Esophagus squamous epithelium (tissue), 5 donors: Measurements from ENCODE around the gene HS6ST2. TPM values are rescaled to one million over a fixed set of nuclear protein-coding genes. Genes with fewer than 3 reads are reported as not detected.

Experiments used
- DNase-seq: peaks from one replicate; lab custom pipeline; 2025; lab: John Stamatoyannopoulos, UW
- H3K27ac ChIP-seq, 4 donors: fragments of 200-600 bp; sonication (generic); one replicate each; pipeline ENCODE4 v1.5.1; 2016 to 2019; ENCODE audit warnings: mild to moderate bottlenecking in 1 of 4
- H3K27me3 ChIP-seq, 4 donors: fragments of 200-600 bp; sonication (generic); 1 replicate in 3 of 4; 2 replicates in 1 of 4; pipeline versions ENCODE4 v1.5.1 to v1.6.0; 2017 to 2021; ENCODE audit warnings: antibody characterized with exemption in 1 of 4
- H3K36me3 ChIP-seq, 3 donors: fragments of 200-600 bp; sonication (generic); one replicate each; pipeline ENCODE4 v1.5.1; 2016 to 2019
- H3K4me1 ChIP-seq, 3 donors: fragments of 200-600 bp; sonication (generic); one replicate each; pipeline ENCODE4 v1.5.1; 2017 to 2019
- H3K4me3 ChIP-seq, 4 donors: fragments of 200-600 bp; sonication (generic); 1 replicate in 3 of 4; 2 replicates in 1 of 4; pipeline ENCODE4 v1.5.1; 2016 to 2019; ENCODE audit warnings: mild to moderate bottlenecking in 2 of 4, moderate library complexity in 1 of 4
- H3K9me3 ChIP-seq, 3 donors: fragments of 200-600 bp; sonication (generic); one replicate each; pipeline ENCODE4 v1.5.1; 2016 to 2019
- CTCF ChIP-seq, 6 experiments: fragments of 450-650 bp in 4 of 6; fragments of 200-600 bp in 2 of 6; sonication (generic) in 2 of 6; IDR thresholded peaks; one replicate each; pipeline ENCODE4 v1.5.1; 2016 to 2019; ENCODE audit warnings: antibody characterized with exemption in 6 of 6, mild to moderate bottlenecking in 4 of 6, moderate library complexity in 4 of 6
- POLR2A ChIP-seq, 4 donors: fragments of 450-650 bp; IDR thresholded peaks; one replicate each; pipeline ENCODE4 v1.6.1; 2017; ENCODE audit warnings: antibody characterized with exemption in 4 of 4, mild to moderate bottlenecking in 4 of 4, moderate library complexity in 3 of 4
- WGBS, 2 donors: methylation state at CpG; one replicate each; pipeline ENCODE4 v1.1.5; 2018; 5-methylcytosine and 5-hydroxymethylcytosine counted together
- intact Hi-C: fragments of 100-400 bp; cut with DNase I; formaldehyde crosslinking; loops from one replicate; pipeline ENCODE4 v1.15.0; 2022
- total RNA-seq, 4 donors: library from RNA; depleted of rRNA; stranded (reverse); fragments of >200 nt; gene quantifications; one replicate each; pipeline ENCODE4 v1.1.0, GENCODE V29; 2016
- donor health status: DM: yes; HTN: yes; CAD: no.

The HS6ST2 gene
- total RNA-seq, 4 donors from 2014 or later = 6.3 to 9.0 (median 7.1) TPM

GRCh38 chrX:132968296-132968949, 10.0 kb upstream of the HS6ST2 start:
- Histone ChIP-seq H3K9me3 (no peaks in the 10 kb centered on the region), H3K27me3 (no peaks in the 10 kb centered on the region), H3K36me3 (no peaks in the 10 kb centered on the region), H3K4me1 (no peaks in the 10 kb centered on the region), H3K4me3 (no peak overlapping the region), H3K27ac (no peak overlapping the region)
- no peak for DNase-seq
- intact Hi-C loops = no loop called here
- WGBS, 2 donors = 7 to 37% methylated on average over 3 to 6 of the region's 6 CpGs
- TF ChIP-seq POLR2A (IDR thresholded peaks at IDR 0.05) (no peak), CTCF (IDR thresholded peaks at IDR 0.05) (no peak)

- no peak overlapping the region for H3K27ac ChIP-seq
- H3K4me1 ChIP-seq = no peaks in the 10 kb centered on the region
- no peak for DNase-seq
- H3K9me3 ChIP-seq = no peaks in the 10 kb centered on the region
- no peaks in the 10 kb centered on the region for H3K27me3 ChIP-seq
- TF ChIP-seq CTCF (IDR thresholded peaks at IDR 0.05) (no peak), POLR2A (IDR thresholded peaks at IDR 0.05) (no peak)
- intact Hi-C loops = no loop called here
- H3K36me3 ChIP-seq = no peaks in the 10 kb centered on the region
- 80 to 81% methylated on average over 1 to 3 of the region's 3 CpGs for WGBS, 2 donors
- H3K4me3 ChIP-seq = no peak overlapping the region
These were observed 8.6 kb upstream of the HS6ST2 start for GRCh38 chrX:132967049-132967448.

- no peaks in the 10 kb centered on the region for H3K4me1 ChIP-seq
- no peak overlapping the region for H3K27ac ChIP-seq
- TF ChIP-seq POLR2A (IDR thresholded peaks at IDR 0.05) = no peak
- TF ChIP-seq CTCF (IDR thresholded peaks at IDR 0.05) = no peak
- no peak overlapping the region for H3K4me3 ChIP-seq
- no peak for DNase-seq
- no peaks in the 10 kb centered on the region for H3K36me3 ChIP-seq
- 80 to 100% methylated on average over 2 to 4 of the region's 4 CpGs for WGBS, 2 donors
- H3K9me3 ChIP-seq = no peaks in the 10 kb centered on the region
- no peaks in the 10 kb centered on the region for H3K27me3 ChIP-seq
- intact Hi-C loops = no loop called here
These were observed 7.0 kb upstream of the HS6ST2 start for GRCh38 chrX:132965461-132965860.

- intact Hi-C loops = no loop called here
- Histone ChIP-seq H3K4me3 (no peak overlapping the region), H3K9me3 (no peaks in the 10 kb centered on the region), H3K4me1 (peaks cover 0 to 22% (median 4%) of the 10 kb centered on the region in 3 donors), H3K27ac (no peak overlapping the region), H3K36me3 (no peaks in the 10 kb centered on the region), H3K27me3 (peaks cover 0 to 34% (median 1%) of the 10 kb centered on the region in 4 donors)
- 0 to 50% methylated on average over 1 of the region's 1 CpG for WGBS, 2 donors
- no peak for TF ChIP-seq POLR2A (IDR thresholded peaks at IDR 0.05)
- TF ChIP-seq CTCF (IDR thresholded peaks at IDR 0.05) = no peak
- DNase-seq = no peak
These were observed 3.1 kb upstream of the HS6ST2 start for GRCh38 chrX:132961511-132961910.

DNA sequence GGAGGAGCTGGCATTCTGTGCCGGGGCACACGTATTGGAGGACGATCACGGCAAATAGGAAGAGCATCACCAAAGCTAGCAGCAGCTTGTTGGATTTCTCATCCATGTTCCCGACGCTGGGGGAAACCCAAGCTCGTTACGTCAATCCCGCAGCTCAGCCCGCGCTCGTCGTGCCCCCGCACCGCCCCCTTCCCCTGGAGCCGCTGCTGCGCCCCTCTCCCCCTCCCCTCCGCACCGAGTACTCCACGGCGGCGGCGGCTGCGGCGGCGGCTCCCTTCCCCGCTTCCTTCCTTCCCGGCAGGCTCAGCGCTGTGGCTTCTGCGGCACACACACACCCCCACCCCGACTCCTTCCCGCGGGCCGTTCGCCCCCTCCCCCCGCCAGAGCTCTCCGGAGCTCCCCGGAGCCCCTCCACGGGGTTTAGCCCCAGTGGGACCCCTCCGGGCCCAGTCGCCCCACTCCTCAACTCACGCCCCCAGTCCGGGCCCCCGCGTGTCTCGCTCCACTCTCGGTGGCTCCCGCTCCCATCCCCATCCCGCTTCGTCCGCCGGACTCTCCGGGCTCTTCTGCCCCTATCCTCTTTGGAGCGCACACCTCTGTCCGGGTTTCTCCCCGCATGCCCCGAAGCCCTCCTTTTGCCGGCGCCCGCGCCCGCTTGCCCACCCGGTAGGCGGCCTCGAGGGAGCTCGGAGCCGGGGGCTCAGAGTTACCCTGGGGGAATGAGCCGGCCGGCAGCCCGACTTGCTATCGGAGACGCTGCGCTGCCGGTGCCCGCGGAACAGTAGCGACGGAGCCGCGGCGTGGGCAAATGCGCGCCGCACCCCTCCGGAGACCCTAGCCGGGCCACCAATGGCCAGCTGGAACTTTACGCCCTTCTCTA, 978 bp downstream of the HS6ST2 start:
- Histone ChIP-seq H3K27ac (peak overlapping the region in 1 of 4 donors; percentile 19), H3K9me3 (no peaks in the 10 kb centered on the region), H3K36me3 (no peaks in the 10 kb centered on the region), H3K4me3 (peak overlapping the region; percentile 45 to 61 (median 56)), H3K4me1 (peaks cover 0 to 40% (median 4%) of the 10 kb centered on the region in 3 donors), H3K27me3 (peaks cover 0 to 37% (median 3%) of the 10 kb centered on the region in 4 donors)
- DNase-seq = no peak
- TF ChIP-seq POLR2A (IDR thresholded peaks at IDR 0.05) = no peak
- TF ChIP-seq CTCF (IDR thresholded peaks at IDR 0.05) = no peak
- WGBS, 2 donors = 55% methylated on average over 14 of the region's 87 CpGs; no CpG with 5 or more reads in 1 of the 2 donors
- intact Hi-C loops = no loop called here
